GM18907 (cell line): ENCODE data around the gene PPFIA3.
"Not testable (repeated sequence)": the region's sequence is repeated elsewhere in the genome, so short reads cannot be mapped to it uniquely, and the experiment has no call there.

Experiments
- ATAC-seq: cut with Tn5 transposase; IDR thresholded peaks from one replicate; pipeline ENCODE4 v1.9.1; 2021; ENCODE audit warnings: mild to moderate bottlenecking, moderate library complexity; ENCODE audit not compliant: unreplicated experiment

Gene PPFIA3

GRCh38 chr19:49119411-49120324, at the start of gene PPFIA3:
TSS of gene PPFIA3 (plus strand) at chr19:49119544. CDS start at chr19:49127874, 8,330 bp downstream.
- no peak for ATAC-seq

GRCh38 chr19:49070416-49070815, 48.9 kb upstream of the PPFIA3 start:
- no peak for ATAC-seq

- no peak for ATAC-seq
Measured at GRCh38 chr19:49071860-49072547, 47.3 kb upstream of the PPFIA3 start.

- no peak for ATAC-seq
Measured at GRCh38 chr19:49073514-49074378, 45.6 kb upstream of the PPFIA3 start.

- ATAC-seq, result not testable (repeated sequence)
Measured at GRCh38 chr19:49074869-49075268, 44.5 kb upstream of the PPFIA3 start.

GRCh38 chr19:49080392-49080791, 39.0 kb upstream of the PPFIA3 start:
- no peak for ATAC-seq

GRCh38 chr19:49081273-49081672, 38.1 kb upstream of the PPFIA3 start:
- ATAC-seq, result no peak

- no peak for ATAC-seq
Measured at GRCh38 chr19:49084206-49085019, 34.9 kb upstream of the PPFIA3 start.

- ATAC-seq, result peak; percentile 80
Measured at GRCh38 chr19:49085020-49085867, 34.1 kb upstream of the PPFIA3 start, which contains the start of gene SNRNP70. TSS of gene SNRNP70 (plus strand) at chr19:49085451. CDS start at chr19:49086415, 964 bp downstream.

GRCh38 chr19:49085868-49086232, 33.5 kb upstream of the PPFIA3 start:
- ATAC-seq, result no peak

- ATAC-seq, result no peak
Measured at GRCh38 chr19:49086296-49086695, 33.0 kb upstream of the PPFIA3 start.

- no peak for ATAC-seq
Measured at GRCh38 chr19:49091391-49092038, 27.8 kb upstream of the PPFIA3 start.

- no peak for ATAC-seq
Measured at GRCh38 chr19:49092686-49093085, 26.7 kb upstream of the PPFIA3 start.

- no peak for ATAC-seq
Measured at GRCh38 chr19:49094505-49095482, 24.6 kb upstream of the PPFIA3 start.

GRCh38 chr19:49097453-49098288, 21.7 kb upstream of the PPFIA3 start:
- ATAC-seq, result no peak

GRCh38 chr19:49098795-49099194, 20.5 kb upstream of the PPFIA3 start:
- ATAC-seq, result no peak

GRCh38 chr19:49101160-49101559, 18.2 kb upstream of the PPFIA3 start:
- no peak for ATAC-seq
